ENCODE data around the gene PRKG1.
A peak's percentile ranks its signal among the peaks of the same experiment; 100 is the strongest.
"Not testable (repeated sequence)": the region's sequence is repeated elsewhere in the genome, so short reads cannot be mapped to it uniquely, and the experiment has no call there.

PRKG1 gene

GRCh38 chr10:51117053-51117660 lies 42.9 kb downstream of the PRKG1 start:
- no peak for DNase-seq (ENCODE audit: low spot score)

GRCh38 chr10:51117794-51118193 lies 43.5 kb downstream of the PRKG1 start:
- no peak for DNase-seq (ENCODE audit: low spot score)

GRCh38 chr10:51119441-51119840 lies 45.2 kb downstream of the PRKG1 start:
- DNase-seq (ENCODE audit: low spot score) = no peak

GRCh38 chr10:51121861-51122260 lies 47.6 kb downstream of the PRKG1 start:
- DNase-seq (ENCODE audit: low spot score) = no peak

GRCh38 chr10:51124852-51125251 lies 50.6 kb downstream of the PRKG1 start:
- DNase-seq (ENCODE audit: low spot score) = no peak

GRCh38 chr10:51125518-51125917 lies 51.2 kb downstream of the PRKG1 start:
- DNase-seq (ENCODE audit: low spot score) = no peak

- no peak for DNase-seq (ENCODE audit: low spot score)
Observed at GRCh38 chr10:51129946-51130544, 55.8 kb downstream of the PRKG1 start.

GRCh38 chr10:51137756-51138529 lies 63.7 kb downstream of the PRKG1 start:
- DNase-seq (ENCODE audit: low spot score) = no peak

GRCh38 chr10:51139176-51139575 lies 64.9 kb downstream of the PRKG1 start:
- no peak for DNase-seq (ENCODE audit: low spot score)

- DNase-seq (ENCODE audit: low spot score) = no peak
Observed at GRCh38 chr10:51141010-51141409, 66.7 kb downstream of the PRKG1 start.

- DNase-seq (ENCODE audit: low spot score) = no peak
Observed at GRCh38 chr10:51144161-51144781, 70.0 kb downstream of the PRKG1 start.

- DNase-seq (ENCODE audit: low spot score) = no peak
Observed at GRCh38 chr10:51145375-51145774, 71.1 kb downstream of the PRKG1 start.

GRCh38 chr10:51147644-51148399 lies 73.5 kb downstream of the PRKG1 start:
- no peak for DNase-seq (ENCODE audit: low spot score)

- DNase-seq (ENCODE audit: low spot score) = no peak
Observed at GRCh38 chr10:51156926-51157325, 82.6 kb downstream of the PRKG1 start.

GRCh38 chr10:51158832-51159231 lies 84.5 kb downstream of the PRKG1 start:
- no peak for DNase-seq (ENCODE audit: low spot score)

- DNase-seq (ENCODE audit: low spot score) = no peak
Observed at GRCh38 chr10:51159841-51160240, 85.6 kb downstream of the PRKG1 start.

GRCh38 chr10:51162002-51162401 lies 87.7 kb downstream of the PRKG1 start:
- DNase-seq (ENCODE audit: low spot score) = peak; percentile 53

GRCh38 chr10:51163380-51164049 lies 89.2 kb downstream of the PRKG1 start:
- DNase-seq (ENCODE audit: low spot score) = not testable (repeated sequence)

- no peak for DNase-seq (ENCODE audit: low spot score)
Observed at GRCh38 chr10:51168086-51168815, 94.0 kb downstream of the PRKG1 start.

- DNase-seq (ENCODE audit: low spot score) = no peak
Observed at GRCh38 chr10:51169111-51169510, 94.8 kb downstream of the PRKG1 start.

Data from ecto neural progenitor cell (in vitro differentiated cells).